PFSK-1 (cell line): ENCODE measurements around the gene OTULIN.

ENCODE experiments used
- FOXP2 ChIP-seq: optimal IDR thresholded peaks from 2 replicates; pipeline ENCODE3; 2011; ENCODE audit warnings: borderline replicate concordance, control low read depth, inconsistent platforms; ENCODE audit not compliant: insufficient read depth; ENCODE audit errors: extremely low read length, extremely low read depth
- POLR2AphosphoS5 ChIP-seq: IDR thresholded peaks from 2 replicates; pipeline ENCODE4 v1.6.1; 2012; ENCODE audit warnings: low read depth, mild to moderate bottlenecking, control low read depth, low read length, moderate library complexity
- SIN3A ChIP-seq: IDR thresholded peaks from 2 replicates; pipeline ENCODE4 v1.6.1; 2012; ENCODE audit warnings: mild to moderate bottlenecking, low read length, moderate library complexity, borderline replicate concordance; ENCODE audit not compliant: insufficient read depth
- TAF1 ChIP-seq: IDR thresholded peaks from 2 replicates; pipeline ENCODE4 v1.6.1; 2012; ENCODE audit warnings: low read length, control low read depth, borderline replicate concordance; ENCODE audit not compliant: insufficient read depth
- TF ChIP-seq, protein P1 (sequence below), 2 experiments: IDR thresholded peaks; 2 replicates each; pipeline versions ENCODE4 v1.6.1 to v1.8.0; 2011 to 2012; ENCODE audit warnings: low read depth in 2 of 2, low read length in 2 of 2, control low read depth in 1 of 2, inconsistent platforms in 1 of 2, mild to moderate bottlenecking in 1 of 2, moderate library complexity in 1 of 2; ENCODE audit not compliant: insufficient read depth in 1 of 2

OTULIN gene

DNA sequence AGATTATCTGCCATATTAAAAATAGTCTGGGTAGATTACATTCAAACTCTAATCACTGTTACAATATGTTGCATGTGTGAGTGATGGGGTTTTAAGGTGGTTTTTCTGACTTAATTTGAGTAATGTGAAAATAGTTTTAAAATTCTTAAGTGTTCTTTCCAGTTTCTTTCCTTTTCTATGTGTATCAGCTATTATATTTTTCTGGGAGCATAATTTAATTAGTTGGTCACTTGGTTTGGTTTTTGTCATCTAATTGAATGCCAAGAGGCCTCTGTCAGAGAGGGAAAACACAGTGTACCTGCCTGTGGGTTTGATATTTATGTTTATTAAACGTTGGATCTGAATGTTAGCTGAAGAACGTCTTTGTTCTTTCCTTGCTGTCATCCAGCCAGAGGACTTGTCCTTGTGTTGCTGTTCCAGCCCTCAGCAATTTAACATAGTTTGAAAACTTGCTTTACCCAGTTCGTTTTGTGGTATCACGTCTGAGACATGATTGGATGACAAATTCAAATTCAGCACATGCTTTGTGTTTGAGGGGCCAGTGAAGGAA lies 19.5 kb downstream of the OTULIN start:
- no peak for TF ChIP-seq POLR2AphosphoS5
- TF ChIP-seq, protein P1, sequence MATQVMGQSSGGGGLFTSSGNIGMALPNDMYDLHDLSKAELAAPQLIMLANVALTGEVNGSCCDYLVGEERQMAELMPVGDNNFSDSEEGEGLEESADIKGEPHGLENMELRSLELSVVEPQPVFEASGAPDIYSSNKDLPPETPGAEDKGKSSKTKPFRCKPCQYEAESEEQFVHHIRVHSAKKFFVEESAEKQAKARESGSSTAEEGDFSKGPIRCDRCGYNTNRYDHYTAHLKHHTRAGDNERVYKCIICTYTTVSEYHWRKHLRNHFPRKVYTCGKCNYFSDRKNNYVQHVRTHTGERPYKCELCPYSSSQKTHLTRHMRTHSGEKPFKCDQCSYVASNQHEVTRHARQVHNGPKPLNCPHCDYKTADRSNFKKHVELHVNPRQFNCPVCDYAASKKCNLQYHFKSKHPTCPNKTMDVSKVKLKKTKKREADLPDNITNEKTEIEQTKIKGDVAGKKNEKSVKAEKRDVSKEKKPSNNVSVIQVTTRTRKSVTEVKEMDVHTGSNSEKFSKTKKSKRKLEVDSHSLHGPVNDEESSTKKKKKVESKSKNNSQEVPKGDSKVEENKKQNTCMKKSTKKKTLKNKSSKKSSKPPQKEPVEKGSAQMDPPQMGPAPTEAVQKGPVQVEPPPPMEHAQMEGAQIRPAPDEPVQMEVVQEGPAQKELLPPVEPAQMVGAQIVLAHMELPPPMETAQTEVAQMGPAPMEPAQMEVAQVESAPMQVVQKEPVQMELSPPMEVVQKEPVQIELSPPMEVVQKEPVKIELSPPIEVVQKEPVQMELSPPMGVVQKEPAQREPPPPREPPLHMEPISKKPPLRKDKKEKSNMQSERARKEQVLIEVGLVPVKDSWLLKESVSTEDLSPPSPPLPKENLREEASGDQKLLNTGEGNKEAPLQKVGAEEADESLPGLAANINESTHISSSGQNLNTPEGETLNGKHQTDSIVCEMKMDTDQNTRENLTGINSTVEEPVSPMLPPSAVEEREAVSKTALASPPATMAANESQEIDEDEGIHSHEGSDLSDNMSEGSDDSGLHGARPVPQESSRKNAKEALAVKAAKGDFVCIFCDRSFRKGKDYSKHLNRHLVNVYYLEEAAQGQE (IDR thresholded peaks at IDR 0.05; ENCODE audit: insufficient read depth in 1 of 2, low read depth in 2 of 2, low read length in 2 of 2): no peak
- TF ChIP-seq SIN3A: no peak
- TF ChIP-seq FOXP2: no peak
- TF ChIP-seq TAF1: no peak

DNA sequence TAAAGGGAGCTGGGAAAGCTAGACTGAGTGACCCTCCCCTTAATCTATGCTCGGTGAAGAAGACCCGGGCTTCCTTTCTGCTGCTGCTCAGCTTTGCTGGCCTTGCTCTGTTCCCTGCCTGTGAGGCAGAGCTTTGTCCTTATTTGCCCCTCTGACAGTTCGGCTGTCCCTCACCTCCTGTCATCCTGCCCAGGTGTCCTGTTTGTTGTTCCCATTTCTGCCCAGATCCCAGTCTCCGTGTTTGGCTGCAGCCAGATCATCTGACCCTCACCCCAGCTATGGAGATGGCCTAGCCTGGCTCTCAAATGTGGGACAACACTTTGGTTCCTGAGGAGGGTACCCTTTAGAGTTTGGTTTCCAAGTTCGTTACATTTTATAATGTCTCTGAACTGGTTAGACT lies 20.2 kb downstream of the OTULIN start:
- TF ChIP-seq TAF1: no peak
- no peak for TF ChIP-seq SIN3A
- no peak for TF ChIP-seq FOXP2
- TF ChIP-seq, protein P1 (IDR thresholded peaks at IDR 0.05; ENCODE audit: insufficient read depth in 1 of 2, low read depth in 2 of 2, low read length in 2 of 2): no peak
- no peak for TF ChIP-seq POLR2AphosphoS5

DNA sequence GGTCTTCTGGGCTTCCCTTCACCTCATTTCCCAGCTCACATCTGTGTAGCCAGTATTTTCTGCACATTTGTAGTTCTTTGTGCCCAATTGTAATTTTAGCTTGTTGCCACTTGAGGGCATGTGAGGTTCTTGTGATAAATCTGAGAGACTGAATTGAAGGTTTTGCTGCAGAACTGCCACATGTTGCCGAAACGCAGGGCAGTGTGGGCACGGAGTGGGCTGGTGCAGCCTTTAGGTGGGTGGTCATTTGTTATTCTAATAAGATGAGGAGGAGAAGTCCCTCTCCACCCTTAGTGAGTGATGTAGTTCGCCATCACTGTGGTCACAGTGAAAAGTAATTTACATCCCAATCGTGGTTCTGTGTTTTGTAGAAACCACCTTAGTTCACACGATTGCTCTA lies 21.2 kb downstream of the OTULIN start:
- TF ChIP-seq SIN3A: no peak
- TF ChIP-seq POLR2AphosphoS5: no peak
- no peak for TF ChIP-seq FOXP2
- no peak for TF ChIP-seq TAF1
- TF ChIP-seq, protein P1 (IDR thresholded peaks at IDR 0.05; ENCODE audit: insufficient read depth in 1 of 2, low read depth in 2 of 2, low read length in 2 of 2): no peak

DNA sequence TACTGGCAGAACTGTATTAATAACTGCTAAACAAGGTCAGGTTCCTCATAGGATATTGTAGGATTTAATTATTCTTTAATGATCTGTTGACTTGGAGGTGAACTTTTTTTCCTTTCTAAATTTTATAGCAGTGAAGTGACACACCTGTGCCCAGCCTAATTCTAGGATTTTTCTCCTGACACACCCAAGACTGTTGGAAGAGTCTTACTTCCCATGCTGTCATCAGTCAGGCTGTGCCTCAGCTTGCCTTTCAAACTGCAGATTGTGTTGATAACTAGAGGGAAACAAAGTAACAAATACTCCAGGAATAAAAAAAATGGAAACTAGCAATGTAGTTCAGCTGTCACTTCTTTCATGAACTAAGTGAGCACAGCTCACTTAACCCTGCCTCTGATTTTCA lies 22.0 kb downstream of the OTULIN start:
- TF ChIP-seq FOXP2 (no peak), TAF1 (no peak), POLR2AphosphoS5 (no peak), SIN3A (no peak)
- TF ChIP-seq, protein P1 (IDR thresholded peaks at IDR 0.05; ENCODE audit: insufficient read depth in 1 of 2, low read depth in 2 of 2, low read length in 2 of 2): no peak
